Measurements from ENCODE around the gene SLC30A3.

GRCh38 chr2:27271631-27272340 lies 8.9 kb upstream of the SLC30A3 start:
- TF ChIP-seq, protein P1, sequence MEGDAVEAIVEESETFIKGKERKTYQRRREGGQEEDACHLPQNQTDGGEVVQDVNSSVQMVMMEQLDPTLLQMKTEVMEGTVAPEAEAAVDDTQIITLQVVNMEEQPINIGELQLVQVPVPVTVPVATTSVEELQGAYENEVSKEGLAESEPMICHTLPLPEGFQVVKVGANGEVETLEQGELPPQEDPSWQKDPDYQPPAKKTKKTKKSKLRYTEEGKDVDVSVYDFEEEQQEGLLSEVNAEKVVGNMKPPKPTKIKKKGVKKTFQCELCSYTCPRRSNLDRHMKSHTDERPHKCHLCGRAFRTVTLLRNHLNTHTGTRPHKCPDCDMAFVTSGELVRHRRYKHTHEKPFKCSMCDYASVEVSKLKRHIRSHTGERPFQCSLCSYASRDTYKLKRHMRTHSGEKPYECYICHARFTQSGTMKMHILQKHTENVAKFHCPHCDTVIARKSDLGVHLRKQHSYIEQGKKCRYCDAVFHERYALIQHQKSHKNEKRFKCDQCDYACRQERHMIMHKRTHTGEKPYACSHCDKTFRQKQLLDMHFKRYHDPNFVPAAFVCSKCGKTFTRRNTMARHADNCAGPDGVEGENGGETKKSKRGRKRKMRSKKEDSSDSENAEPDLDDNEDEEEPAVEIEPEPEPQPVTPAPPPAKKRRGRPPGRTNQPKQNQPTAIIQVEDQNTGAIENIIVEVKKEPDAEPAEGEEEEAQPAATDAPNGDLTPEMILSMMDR (IDR thresholded peaks at IDR 0.05) = no peak
- TF ChIP-seq POLR2A (IDR thresholded peaks at IDR 0.05) = no peak
- TF ChIP-seq POLR2AphosphoS5 (IDR thresholded peaks at IDR 0.05) = no peak
